NOMO-1 treated with DMSO at 0.1 percent for 48 hours (cell line): Measurements from ENCODE around the gene PTPRK.

Source experiments
- DNase-seq: peaks from one replicate; lab custom pipeline; 2025; ENCODE audit not compliant: unreplicated experiment; lab: John Stamatoyannopoulos, UW

PTPRK gene

DNA sequence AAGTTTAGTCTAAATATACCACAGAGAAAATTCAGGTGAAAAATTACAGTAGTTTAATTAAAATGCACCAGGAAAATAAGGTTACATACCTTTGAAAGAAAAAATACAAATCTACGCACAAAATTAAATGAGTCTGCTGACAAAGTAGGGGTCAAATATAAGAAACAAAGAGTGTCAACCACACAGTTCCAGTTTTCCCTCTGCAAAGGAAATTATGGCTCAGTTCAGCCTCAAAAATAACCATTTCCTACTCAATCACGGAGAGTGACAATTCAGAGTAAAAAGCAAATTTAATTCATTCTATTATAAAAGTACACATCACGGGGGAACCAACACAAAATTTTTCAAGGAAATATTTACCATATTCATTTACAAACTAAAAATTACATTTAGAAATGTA lies 124.8 kb downstream of the PTPRK start:
- DNase-seq, result no peak

DNA sequence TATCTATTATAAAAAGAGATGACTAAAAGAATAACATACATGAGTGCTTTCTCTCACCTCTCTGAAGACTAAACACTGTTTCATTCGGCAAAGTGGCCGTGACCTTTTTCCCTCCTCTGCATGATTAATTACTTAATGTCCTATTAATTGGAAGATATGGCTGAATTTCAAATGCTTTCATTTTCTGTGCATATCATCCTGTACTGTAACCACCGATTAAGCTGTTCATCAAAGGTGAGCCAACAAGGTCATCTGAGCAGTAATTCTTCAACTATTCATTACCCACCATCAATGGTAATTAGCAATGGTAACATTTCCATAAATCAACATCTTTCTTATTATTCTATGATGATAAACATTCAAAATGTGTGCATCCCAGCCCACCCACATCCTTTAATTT lies 125.2 kb downstream of the PTPRK start:
- no peak for DNase-seq

DNA sequence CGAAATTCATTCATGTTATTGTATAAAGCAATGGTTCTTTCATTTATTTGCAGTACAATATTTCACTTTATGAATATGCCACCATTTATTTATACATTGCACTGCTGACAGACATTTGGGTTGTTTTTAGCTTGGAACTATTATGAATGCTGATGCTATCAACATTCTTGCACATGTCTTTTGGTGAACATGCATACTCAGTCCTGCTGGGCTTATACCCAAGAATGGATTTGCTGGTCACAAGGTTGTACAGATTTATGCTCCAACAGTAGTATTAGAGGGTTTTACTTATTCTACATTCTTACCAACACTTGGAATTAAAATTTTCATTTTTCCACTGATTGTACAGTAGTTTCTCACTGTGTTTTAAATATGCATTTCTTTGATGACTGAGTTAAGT lies 126.2 kb downstream of the PTPRK start:
- DNase-seq, result no peak

DNA sequence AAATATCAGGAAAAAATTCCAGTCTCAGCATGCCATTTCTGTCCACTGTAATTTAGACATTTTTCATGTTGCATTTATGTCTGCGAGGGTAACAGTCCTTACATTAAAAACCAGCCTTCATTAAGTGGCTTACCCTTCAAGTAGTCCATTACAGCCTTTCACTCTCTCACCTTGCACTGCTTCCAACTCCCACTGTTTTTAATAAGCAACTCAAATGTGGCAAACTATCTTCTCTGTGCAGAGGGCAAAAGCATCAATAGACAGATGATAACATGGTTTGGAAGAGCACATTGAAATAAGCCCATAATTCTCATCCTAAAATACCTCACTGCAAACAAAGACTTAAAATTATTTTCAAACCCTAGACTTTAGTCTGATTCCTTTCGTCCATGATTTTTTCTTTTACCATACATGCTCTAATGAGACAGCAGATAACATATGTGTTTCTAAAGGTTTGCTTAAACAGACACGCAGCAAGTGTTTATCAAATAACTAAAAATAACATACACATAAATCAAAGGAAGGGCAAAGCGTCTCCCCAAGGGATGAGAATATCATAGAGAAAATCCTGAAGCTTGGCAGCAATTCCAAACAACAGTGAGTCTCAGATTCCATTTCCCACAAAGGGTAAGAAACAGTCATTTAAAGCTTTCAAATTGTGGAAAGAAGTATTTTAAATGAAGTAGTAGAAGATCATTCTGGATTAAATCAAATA lies 130.4 kb downstream of the PTPRK start:
- no peak for DNase-seq

DNA sequence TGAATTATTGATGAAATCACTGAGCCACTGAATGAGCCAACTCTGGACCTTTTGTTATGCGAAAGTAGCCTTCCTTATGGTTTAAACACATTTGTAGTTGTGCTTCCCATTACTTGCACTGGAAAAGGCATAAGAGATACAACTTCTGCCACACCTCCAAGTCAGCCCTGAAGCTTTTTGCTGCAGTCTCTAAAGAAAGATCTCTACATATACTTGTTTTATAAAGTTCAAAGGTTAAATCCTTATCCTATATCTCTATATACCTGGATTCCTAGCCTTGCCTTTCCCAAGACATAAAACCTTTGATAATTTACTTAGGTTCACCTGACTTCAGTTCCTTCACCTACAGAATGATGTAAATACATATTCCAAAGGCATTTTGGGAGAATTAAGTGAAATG lies 132.0 kb downstream of the PTPRK start:
- DNase-seq, result no peak

DNA sequence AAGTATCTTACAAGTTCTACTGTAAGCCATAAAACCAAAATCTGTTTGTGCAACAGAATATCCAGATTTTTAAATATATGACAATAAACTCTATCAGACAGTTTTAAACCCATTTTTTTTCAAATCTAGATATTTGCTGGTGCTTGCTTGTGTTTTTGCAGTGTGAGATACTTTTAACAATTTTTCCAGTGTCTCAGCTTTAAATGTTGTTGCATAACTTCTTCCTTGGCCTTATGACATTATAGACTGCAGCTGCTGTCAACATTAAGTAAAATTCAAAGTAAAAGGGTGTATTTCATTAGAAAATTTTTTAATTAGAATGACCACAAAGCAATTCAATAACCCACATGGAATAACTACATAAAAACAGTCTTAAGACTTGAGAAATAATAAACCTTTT lies 139.5 kb downstream of the PTPRK start:
- no peak for DNase-seq

DNA sequence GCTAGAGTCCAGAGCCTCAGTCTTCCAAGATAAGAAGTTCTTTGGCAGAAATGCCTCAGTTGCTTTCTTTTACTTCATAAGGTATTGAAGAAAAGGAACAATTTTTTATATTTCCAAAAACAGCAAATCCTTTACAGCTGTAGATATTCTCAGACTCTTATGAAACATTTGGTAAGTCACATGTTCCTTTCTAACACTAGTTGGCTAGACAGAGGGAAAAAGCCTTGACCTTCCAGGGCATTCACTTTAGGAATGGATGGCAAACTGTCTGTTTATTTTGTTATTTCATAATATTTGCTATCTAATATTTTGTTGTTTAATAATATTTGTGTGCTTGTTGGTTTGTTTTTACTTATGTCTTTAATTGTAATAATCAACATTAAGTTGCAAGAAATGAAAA lies 140.8 kb downstream of the PTPRK start:
- no peak for DNase-seq

DNA sequence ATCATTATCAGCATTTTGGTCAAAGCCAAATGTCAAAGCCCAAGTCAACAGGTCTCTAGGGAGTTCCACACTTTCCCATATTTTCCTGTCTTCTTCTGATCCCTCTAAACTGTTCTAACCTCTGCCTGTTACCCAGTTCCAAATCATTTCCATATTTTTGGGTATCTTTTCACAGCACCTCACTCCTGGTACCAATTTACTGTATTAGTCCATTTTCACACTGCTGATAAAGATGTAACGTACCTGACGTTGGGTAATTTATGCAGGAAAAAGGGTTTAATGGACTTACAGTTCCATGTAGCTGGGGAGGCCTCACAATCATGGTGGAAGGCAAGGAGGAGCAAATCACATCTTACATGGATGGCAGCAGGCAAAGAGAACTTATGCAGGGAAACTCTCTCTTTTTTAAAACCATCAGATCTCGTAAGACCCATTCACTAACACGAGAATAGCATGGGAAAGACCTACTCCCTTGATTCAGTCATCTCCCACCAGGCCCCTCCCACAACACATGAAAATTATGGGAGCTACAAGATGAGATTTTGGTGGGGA lies 143.4 kb downstream of the PTPRK start:
- no peak for DNase-seq

DNA sequence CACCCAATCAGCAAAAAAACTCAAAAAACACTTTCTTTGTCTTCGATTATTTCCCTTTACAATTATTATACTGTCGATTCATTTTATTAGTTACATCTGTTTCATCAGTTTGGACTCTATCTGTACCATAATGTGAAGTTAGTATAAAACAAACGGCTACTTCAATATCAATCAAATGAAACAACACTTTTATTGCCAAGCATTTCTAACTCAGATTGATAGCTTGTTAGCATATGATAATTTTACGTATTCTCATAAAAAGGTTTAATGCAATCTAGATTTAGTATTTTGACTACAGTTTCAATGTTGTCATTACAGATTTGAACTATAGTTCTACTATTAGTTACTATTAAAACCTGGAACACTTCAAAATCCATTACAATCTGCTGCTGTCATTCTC lies 149.3 kb downstream of the PTPRK start:
- no peak for DNase-seq

DNA sequence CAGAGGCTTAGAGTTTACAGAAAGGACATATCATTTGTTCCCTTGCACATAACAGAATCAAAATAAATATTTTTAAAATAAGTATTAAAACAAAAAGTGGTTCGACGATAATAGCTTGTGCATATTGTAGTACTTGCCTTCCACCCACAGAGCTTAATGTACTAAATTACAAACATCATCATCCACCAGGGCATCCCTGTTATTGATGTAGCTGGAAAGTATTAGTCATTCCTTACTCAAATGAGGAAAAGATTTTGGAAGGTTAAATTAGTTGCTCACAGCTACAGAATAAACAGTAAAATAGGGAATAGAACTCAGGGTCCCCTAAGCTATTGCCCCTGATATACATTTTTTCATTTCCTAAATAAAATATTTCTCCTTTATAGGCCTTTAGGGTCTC lies 150.3 kb downstream of the PTPRK start:
- DNase-seq, result no peak

DNA sequence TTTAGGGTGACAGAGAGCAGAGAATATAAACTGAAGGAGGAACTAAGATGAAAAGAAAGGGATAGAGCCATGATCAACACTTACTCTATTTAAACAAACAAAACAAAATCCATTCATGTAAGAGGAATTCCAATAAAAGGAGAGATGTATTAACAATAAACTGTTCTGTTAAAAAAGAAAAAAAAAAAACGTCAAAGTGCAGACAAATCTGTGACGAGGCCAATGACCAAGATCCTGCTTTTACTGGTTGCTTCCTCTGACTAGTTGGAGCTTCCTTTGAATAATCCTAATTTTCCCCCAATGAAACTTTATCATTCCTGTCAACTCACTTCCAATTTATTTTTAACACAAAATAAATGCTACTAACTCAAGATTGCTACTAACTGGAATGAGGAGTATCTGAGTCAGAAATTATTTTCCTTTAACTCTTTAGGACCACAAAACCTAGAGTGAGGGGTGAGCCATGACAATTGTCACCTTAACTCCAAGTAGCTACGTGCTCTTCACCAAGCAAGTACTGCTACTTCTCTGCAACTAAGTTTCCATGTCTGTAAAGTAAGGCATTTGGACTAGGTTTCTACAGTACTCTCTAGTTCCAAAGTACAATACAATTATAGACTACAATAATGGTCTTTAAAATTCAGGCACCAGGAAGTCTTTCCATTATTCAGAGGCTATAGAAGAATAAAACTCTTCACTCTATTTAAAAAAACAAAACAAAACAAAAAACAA lies 152.0 kb downstream of the PTPRK start:
- no peak for DNase-seq

DNA sequence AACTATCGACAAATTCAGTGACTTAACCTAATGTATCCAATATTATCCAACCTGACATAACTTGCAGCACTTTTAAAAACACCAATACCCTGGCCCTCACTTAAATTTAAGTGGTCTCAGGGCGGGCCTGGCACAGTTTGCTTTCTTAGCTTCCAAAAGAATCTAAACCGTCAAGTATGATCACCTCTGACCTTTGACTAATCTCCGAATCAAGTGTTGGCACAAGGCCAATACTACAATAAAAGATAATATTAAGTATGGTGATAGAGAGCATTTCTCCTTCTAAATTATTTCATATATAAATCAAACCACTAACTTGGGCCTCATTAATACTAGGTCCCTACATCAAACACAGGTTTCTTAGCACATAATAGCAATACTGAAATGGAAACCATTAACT lies 153.0 kb downstream of the PTPRK start:
- DNase-seq, result no peak

DNA sequence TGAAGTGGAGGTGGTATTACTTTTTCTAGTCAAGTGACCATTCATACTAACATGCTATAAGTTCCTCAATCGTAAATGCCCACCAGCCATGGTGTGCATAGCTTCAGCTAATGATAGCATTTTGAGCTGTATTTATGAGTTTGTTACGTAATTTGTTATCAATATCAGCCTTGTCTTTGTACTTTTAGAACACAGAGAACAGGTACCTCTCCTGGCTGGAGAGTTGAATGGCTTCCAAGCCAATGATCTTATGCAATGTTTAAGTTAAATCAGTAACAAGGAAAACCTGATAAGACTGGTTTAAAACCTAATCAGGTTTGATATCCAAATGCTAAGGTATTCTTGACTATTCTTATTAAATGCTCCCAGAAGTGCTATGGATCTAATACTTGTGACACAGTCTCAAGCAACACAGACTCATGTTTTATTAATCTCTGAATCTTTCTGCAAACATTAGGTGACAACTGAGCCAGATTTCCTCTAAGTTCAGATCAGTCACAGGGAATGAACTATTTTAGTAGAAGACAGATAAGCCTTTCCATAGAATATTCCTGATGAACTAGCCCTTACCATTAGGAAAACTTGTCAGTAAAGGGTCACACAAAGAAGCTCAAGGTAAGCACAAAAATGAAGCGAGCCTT lies 154.8 kb downstream of the PTPRK start:
- no peak for DNase-seq

DNA sequence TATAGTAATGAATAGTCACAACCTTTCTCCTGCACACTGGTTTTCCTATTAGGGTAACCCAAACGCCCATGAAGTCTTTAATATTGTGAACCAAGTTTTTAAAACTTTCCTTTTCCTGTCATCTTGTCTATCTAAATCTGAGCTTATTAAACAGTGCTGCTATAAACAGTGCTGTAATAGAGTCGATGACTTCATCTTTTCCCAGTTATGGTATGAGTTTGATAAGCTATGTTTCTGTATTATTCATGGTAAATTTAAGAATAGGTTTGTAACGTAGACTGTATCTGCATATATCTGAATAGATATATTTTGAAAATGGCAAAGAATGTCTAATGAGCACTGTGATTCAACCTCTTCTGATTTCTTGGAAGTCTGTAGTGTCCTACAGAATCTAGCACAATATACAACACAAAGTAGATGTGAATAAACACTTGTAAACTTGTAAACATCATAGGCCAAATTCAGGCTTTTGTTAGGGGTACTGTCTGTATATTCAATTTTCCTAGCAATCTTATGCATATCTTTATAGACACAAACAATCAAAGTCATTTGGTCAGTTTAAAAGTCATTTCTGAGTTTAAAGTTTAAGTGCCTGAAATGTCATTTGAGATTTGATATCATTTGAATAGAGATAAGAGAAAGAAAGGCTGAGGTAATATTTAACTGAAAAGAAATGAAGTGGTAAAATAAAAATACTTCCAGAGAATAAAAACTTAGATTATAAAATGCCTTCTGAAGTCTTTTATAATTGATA lies 155.5 kb downstream of the PTPRK start:
- DNase-seq, result no peak

DNA sequence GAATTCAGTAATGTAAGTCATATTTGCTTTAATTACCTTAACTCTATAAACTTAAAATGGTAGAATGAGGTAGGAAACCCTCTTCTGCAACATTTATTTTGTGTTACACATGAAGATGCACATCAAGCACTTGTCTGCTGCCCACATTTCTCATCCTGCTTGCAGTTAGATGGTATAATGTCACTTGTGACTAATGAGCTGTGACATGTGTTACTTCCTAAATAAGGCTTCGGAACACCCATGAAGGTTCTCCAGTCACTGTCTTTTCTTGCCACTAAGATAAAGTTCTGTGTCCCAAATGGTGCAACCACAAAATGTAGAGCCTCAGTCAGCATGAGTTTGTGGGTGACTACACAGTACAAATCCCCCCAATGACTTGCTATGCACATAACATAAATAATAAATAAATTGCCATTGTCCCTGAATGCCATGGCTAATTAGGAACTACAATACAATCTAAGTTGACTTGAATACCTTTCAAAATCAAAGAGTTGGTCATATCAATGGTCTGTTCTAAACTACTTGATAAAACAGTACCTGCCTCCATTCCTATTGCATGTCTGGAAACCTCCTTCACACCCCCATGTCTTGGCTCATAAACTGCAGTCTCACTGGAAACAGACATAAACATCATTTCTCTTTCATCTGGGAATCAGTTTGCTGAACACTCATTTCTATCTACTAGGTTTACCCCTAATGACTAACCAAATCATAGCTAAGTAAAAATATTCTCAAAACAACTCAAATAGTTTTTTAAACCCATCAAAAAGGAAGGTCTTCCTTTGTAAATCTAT lies 157.2 kb downstream of the PTPRK start:
- no peak for DNase-seq

DNA sequence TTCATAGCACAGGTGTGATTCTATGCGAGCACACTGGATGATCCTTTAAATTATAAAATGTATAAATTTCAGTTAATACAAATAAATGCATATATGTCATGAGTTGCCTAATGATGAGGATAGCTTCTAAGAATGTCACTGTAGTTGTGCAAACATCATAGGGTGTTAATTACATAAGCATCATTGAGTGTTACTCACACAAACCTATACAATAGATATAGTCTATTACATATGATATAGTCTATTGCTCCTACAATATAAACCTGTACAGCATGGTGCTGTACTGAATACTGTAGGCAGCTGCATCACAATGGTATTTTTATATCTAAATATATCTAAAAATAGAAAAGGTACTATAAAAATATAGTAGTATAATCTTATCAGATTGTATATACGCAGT lies 159.0 kb downstream of the PTPRK start:
- DNase-seq, result no peak

DNA sequence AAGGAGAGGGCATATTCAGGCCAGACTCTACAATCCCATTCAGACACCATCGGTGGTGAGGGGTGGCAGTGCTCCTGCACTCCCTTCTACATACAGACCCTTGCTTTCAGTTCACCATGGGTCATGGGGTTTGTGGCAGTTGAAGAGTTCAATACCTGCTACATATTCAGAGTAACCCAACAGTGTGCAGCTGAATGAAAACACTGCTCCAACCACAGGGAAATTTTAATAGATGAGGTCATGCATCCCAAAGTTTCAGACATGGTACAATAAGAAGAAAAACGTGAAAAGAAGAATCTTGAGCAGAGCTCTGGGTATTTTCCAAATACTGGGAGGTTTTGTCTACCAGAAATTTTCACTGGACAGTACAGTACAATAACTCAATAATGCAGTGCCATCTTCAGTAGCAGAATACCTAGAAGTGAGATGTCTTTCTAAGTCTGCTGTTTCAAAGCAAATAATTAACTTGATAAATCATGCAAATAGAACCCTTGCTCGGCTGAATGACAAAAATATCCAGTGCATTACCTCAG lies 162.1 kb downstream of the PTPRK start:
- no peak for DNase-seq

DNA sequence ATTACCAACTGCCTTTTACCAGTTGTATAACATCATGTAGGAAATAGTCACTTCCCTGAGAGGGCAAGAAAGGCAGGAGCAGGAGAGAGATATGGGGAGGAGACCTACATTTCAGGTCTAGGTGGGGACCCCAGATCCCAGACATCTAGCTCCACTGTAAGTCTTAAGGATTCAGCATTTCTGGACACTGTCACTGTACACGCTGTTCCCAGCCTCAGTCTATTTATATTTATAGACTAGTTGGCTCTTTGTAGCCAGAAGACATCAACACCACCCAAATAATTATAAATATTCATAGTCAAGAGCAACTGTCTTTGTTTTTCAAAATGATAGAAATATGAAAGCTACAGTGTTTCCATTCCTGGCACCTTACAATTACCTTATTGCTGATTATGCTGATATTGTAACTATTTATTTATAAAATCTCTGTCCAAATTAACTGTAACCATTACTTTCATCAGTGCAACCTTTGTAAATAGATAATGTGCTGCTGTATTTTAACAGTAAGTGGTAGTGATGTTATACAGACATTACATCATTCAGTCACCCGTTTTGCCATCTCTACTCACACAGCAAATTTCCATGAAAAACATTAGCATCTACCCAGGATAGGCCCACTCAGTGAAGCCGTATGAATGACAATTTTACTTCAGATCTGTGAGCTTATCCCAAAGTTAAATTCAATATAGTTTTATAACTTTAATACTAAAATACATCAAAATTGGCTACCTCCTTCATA lies 162.8 kb downstream of the PTPRK start:
- no peak for DNase-seq

DNA sequence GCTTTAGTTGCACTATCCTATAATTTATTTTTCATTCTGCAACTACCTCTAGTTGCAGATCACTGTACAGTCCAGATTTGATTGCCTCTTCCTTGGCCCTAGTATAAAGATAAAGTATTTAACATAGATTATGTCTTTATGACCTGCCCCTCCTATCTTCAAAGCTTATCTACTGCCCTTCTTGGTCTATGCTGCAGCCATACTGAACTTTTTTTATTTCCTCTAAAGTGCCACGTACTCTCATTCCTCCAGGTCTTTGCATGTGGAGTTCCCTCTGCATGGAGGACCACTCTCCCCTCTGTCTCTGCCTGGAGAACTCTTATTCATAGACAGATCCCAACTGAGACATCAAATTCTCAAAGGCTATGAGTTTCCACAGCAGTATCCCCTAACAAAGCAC lies 168.0 kb downstream of the PTPRK start:
- DNase-seq, result no peak

DNA sequence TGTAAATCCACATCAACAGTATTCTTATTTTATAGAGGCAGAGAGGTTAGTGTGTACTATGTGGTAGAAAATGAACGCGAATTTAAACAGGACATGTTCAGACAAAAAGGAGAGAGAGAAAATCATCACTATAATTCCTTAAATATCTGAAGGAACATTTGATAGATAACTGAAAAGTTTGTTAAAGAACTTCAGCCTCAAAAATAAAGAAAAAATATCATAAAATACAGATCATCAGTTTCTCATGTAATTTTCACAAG lies 169.2 kb downstream of the PTPRK start:
- no peak for DNase-seq
